Activated CD8-positive, alpha-beta T cell treated with anti-CD3 and anti-CD28 coated beads for 36 hours (primary cell): ENCODE data around the gene GMPR. TPM values are rescaled to one million over a fixed set of nuclear protein-coding genes. Genes with fewer than 3 reads are reported as not detected.

Experiments
- ATAC-seq: fragments of 200-7000 bp; cut with Tn5 transposase; one replicate; pipeline ENCODE4 v1.10.0; 2021; ENCODE audit warnings: mild to moderate bottlenecking, moderate library complexity
- CTCF ChIA-PET: fragments of 350-600 bp; sonication (Branson Sonifier 250); formaldehyde crosslinking; loops from one replicate; lab custom pipeline; 2021; ENCODE audit warnings: antibody characterized with exemption; lab: Charles Lee
- POLR2A ChIA-PET: fragments of 350-600 bp; sonication (Branson Sonifier 250); formaldehyde crosslinking; loops from one replicate; lab custom pipeline; 2021; ENCODE audit warnings: antibody characterized with exemption; lab: Charles Lee
- DNase-seq: peaks from one replicate; pipeline ENCODE4 v3.0.0-alpha.2; 2020
- H3K27ac Mint-ChIP-seq: one replicate; pipeline ENCODE4 v1.8.0; 2021; ENCODE audit warnings: mild to moderate bottlenecking, mixed read lengths
- H3K27me3 Mint-ChIP-seq: one replicate; pipeline ENCODE4 v1.8.0; 2021; ENCODE audit warnings: mixed read lengths
- H3K36me3 Mint-ChIP-seq: one replicate; pipeline ENCODE4 v1.8.0; 2021; ENCODE audit warnings: low read depth, mixed read lengths
- H3K4me1 Mint-ChIP-seq: one replicate; pipeline ENCODE4 v1.8.0; 2021; ENCODE audit warnings: low read depth, mixed read lengths
- H3K4me3 Mint-ChIP-seq: one replicate; pipeline ENCODE4 v1.8.0; 2021; ENCODE audit warnings: mild to moderate bottlenecking, moderate library complexity, mixed read lengths
- H3K9me3 Mint-ChIP-seq: one replicate; pipeline ENCODE4 v1.8.0; 2021; ENCODE audit warnings: mixed read lengths
- CTCF ChIP-seq: fragments of 200-600 bp; IDR thresholded peaks from one replicate; pipeline ENCODE4 v1.8.0; 2022; ENCODE audit warnings: antibody characterized with exemption, mild to moderate bottlenecking
- intact Hi-C: fragments of 100-400 bp; cut with micrococcal nuclease; formaldehyde crosslinking; loops from one replicate; pipeline ENCODE4 v1.10.0; 2022
- total RNA-seq, 2 experiments: library from RNA; stranded (reverse); gene quantifications; one replicate each; pipeline ENCODE4 v1.2.3, GENCODE V29; 2021

The GMPR gene
- total RNA-seq, 2 experiments from 2014 or later: 0.31 to 0.65 TPM

DNA sequence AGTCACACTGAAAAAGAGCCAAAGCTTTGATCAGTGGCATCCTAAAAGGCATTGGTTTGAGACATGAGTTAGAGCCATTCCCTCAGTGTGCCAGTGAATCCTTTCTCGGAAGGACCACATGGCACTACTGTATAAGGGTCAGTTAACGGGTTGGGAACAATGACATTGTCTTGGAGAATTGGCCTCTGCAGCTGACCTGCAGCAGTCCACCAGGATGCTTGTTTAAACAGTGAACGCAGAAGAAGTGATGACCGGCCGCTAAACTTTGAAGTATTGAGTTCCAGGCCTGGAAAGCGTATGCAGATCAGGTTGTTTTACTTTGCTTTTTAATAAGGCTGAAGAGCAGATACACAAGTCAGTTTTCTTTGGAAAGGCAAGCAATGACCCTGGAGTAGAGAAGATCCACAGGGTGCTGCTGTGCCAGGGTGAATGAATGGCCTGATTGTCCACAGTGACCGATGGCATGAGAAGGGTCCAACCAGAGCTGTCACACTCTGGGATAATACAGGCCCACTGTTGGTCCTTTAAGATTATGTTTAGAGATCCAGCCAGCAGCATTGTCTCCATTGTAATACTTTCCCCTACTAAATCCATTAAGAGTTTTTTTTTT lies 57.8 kb downstream of the GMPR start:
- Mint-ChIP-seq H3K36me3 (no peaks in the 10 kb centered on the region), H3K4me1 (no peaks in the 10 kb centered on the region), H3K9me3 (no peaks in the 10 kb centered on the region), H3K27me3 (no peaks in the 10 kb centered on the region), H3K27ac (no peak overlapping the region), H3K4me3 (no peak overlapping the region)
- ChIA-PET POLR2A (no interaction called here), CTCF (interaction anchor here (1.2 kb wide), 1 partner anchor 21 kb away, joined by 3 read pairs; no protein-coding TSS in a partner anchor)
- DNase-seq (no peak), ATAC-seq (no peak)
- no peak for TF ChIP-seq CTCF
- intact Hi-C loops: no loop called here

GRCh38 chr6:16299861-16300260 lies 61.5 kb downstream of the GMPR start:
- CTCF ChIA-PET: interaction anchor here (2.1 kb wide), 1 partner anchor 32 kb away, joined by 5 read pairs; no protein-coding TSS in a partner anchor
- Mint-ChIP-seq H3K9me3 (no peaks in the 10 kb centered on the region), H3K4me3 (no peak overlapping the region), H3K27me3 (no peaks in the 10 kb centered on the region), H3K36me3 (peaks cover 3% of the 10 kb centered on the region), H3K4me1 (no peaks in the 10 kb centered on the region), H3K27ac (no peak overlapping the region)
- no peak for TF ChIP-seq CTCF
- DNase-seq (no peak), ATAC-seq (no peak)
- intact Hi-C loops: no loop called here
- POLR2A ChIA-PET: no interaction called here

DNA sequence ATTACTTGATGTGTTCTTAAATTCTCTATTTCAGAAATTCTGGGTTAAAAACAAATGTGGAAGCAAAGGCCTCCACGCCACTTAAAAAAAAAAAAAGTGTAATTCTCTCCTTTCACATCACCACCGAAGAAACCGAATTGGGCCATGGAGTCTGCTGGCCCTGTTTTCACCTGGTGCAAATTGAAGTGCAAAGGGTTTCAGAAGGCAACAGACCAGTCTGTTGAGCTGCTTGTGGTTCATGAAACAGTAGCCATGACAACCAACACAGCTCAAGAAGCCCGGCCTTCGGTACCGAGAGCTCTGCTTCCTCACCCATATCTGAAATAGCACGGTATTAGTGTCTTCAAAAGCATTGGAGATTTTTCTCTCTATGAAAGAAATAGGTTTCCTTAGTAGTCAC lies 63.1 kb downstream of the GMPR start:
- Mint-ChIP-seq H3K4me3 (no peak overlapping the region), H3K27ac (no peak overlapping the region), H3K36me3 (peaks cover 9% of the 10 kb centered on the region), H3K9me3 (no peaks in the 10 kb centered on the region), H3K4me1 (peaks cover 11% of the 10 kb centered on the region), H3K27me3 (no peaks in the 10 kb centered on the region)
- ChIA-PET POLR2A (no interaction called here), CTCF (interaction anchor here (1.0 kb wide), 1 partner anchor 11 kb away, joined by 4 read pairs; no protein-coding TSS in a partner anchor)
- ATAC-seq: no peak
- no peak for DNase-seq
- intact Hi-C loops: no loop called here
- TF ChIP-seq CTCF: no peak

- no peaks in the 10 kb centered on the region for H3K27me3 Mint-ChIP-seq
- TF ChIP-seq CTCF: no peak
- ATAC-seq: no peak
- no peak for DNase-seq
- H3K4me3 Mint-ChIP-seq: no peak overlapping the region
- intact Hi-C loops: no loop called here
- no peak overlapping the region for H3K27ac Mint-ChIP-seq
- H3K9me3 Mint-ChIP-seq: no peaks in the 10 kb centered on the region
- CTCF ChIA-PET: no interaction called here
- POLR2A ChIA-PET: interaction anchor here (1.6 kb wide), 1 partner anchor 8 kb away, joined by 3 read pairs; no protein-coding TSS in a partner anchor
- H3K36me3 Mint-ChIP-seq: peaks cover 15% of the 10 kb centered on the region
- peaks cover 14% of the 10 kb centered on the region for H3K4me1 Mint-ChIP-seq
These were observed 64.5 kb downstream of the GMPR start for GRCh38 chr6:16302721-16303552.

DNA sequence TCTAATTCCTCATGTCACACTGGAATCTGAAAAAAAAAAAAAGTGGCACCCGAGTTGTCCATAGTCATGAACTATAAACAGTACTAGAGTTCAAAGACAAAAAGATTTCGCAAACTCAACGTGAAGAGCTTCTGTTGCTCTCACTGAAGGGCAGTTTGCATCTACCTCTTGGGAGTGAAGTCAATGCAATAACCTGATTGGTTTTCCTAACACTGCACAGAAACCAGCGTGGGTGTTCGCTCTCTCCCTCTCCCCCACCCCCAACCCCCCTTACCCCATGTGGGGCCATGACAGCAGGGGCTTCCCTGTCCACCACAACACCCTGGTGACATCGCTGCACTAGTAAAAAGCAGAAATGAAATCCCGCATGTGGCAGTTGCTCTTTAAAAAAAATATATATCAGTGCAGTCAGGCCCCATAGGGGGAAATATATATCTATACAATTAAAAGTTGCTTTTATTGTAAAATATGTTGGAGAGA lies 66.9 kb downstream of the GMPR start:
- H3K27me3 Mint-ChIP-seq: no peaks in the 10 kb centered on the region
- ChIA-PET POLR2A (interaction anchor here (0.6 kb wide), 1 partner anchor 12 kb away, joined by 3 read pairs; no protein-coding TSS in a partner anchor), CTCF (interaction anchor here (0.9 kb wide), 1 partner anchor 27 kb away, joined by 3 read pairs; no protein-coding TSS in a partner anchor)
- H3K27ac Mint-ChIP-seq: no peak overlapping the region
- TF ChIP-seq CTCF: no peak
- peaks cover 14% of the 10 kb centered on the region for H3K4me1 Mint-ChIP-seq
- DNase-seq: peak; percentile 53
- H3K36me3 Mint-ChIP-seq: peaks cover 18% of the 10 kb centered on the region
- no peaks in the 10 kb centered on the region for H3K9me3 Mint-ChIP-seq
- no peak overlapping the region for H3K4me3 Mint-ChIP-seq
- ATAC-seq: peak; percentile 78
- intact Hi-C loops: no loop called here
